Uterus (tissue), 4 donors: ENCODE data around the gene IRX2. TPM values are rescaled to one million over a fixed set of nuclear protein-coding genes. Genes with fewer than 3 reads are reported as not detected.

ENCODE experiments used
- DNase-seq, 2 donors: peaks; one replicate each; pipeline ENCODE4 v3.0.0-alpha.2; 2019 to 2020
- H3K27ac ChIP-seq, 2 donors: fragments of 200-600 bp; sonication (generic); 1 replicate in 1 of 2; 2 replicates in 1 of 2; pipeline ENCODE4 v1.5.1; 2016 to 2018
- H3K27me3 ChIP-seq, 2 donors: fragments of 200-600 bp; sonication (generic); one replicate each; pipeline ENCODE4 v1.5.1; 2018 to 2019; ENCODE audit warnings: control low read depth in 1 of 2
- H3K36me3 ChIP-seq, 2 donors: fragments of 200-600 bp; sonication (generic); one replicate each; pipeline ENCODE4 v1.5.1; 2019; ENCODE audit warnings: control low read depth in 1 of 2
- H3K4me1 ChIP-seq, 2 donors: fragments of 200-600 bp; sonication (generic); one replicate each; pipeline ENCODE4 v1.5.1; 2018 to 2019; ENCODE audit warnings: control low read depth in 1 of 2
- H3K4me3 ChIP-seq, 2 donors: fragments of 200-600 bp; sonication (generic); 1 replicate in 1 of 2; 2 replicates in 1 of 2; pipeline ENCODE4 v1.5.1; 2018 to 2019; ENCODE audit warnings: mild to moderate bottlenecking in 1 of 2
- H3K9me3 ChIP-seq, 2 donors: fragments of 200-600 bp; sonication (generic); one replicate each; pipeline ENCODE4 v1.5.1; 2019; ENCODE audit warnings: control low read depth in 1 of 2
- CTCF ChIP-seq, 4 experiments: fragments of 200-600 bp in 2 of 4; fragments of 450-650 bp in 2 of 4; sonication (generic) in 2 of 4; IDR thresholded peaks; one replicate each; pipeline ENCODE4 v1.5.1; 2016 to 2019; ENCODE audit warnings: antibody characterized with exemption in 4 of 4, mild to moderate bottlenecking in 2 of 4, moderate library complexity in 1 of 4
- POLR2A ChIP-seq, 2 donors: fragments of 450-650 bp; IDR thresholded peaks; one replicate each; pipeline ENCODE4 v1.6.1; 2016; ENCODE audit warnings: antibody characterized with exemption in 2 of 2, mild to moderate bottlenecking in 1 of 2, moderate library complexity in 1 of 2
- intact Hi-C: fragments of 100-400 bp; cut with DNase I; formaldehyde crosslinking; loops from one replicate; pipeline ENCODE4 v1.15.1; 2023; ENCODE audit warnings: low total_unique reads
- total RNA-seq, 4 donors: library from RNA; depleted of rRNA in 3 of 4; stranded (reverse); fragments of >200 nt in 3 of 4; gene quantifications; one replicate each; pipeline versions ENCODE4 v1.1.0 to v1.2.4, GENCODE V29; 2014 to 2023
- donor health status: DM: yes; HTN: yes; CAD: no.

IRX2 gene
- total RNA-seq, 4 donors from 2014 or later = 0.77 TPM; not detected in 3

GRCh38 chr5:2704806-2705645 is 46.5 kb downstream of the IRX2 start:
- H3K27me3 ChIP-seq = no peaks in the 10 kb centered on the region
- no peak overlapping the region for H3K4me3 ChIP-seq
- intact Hi-C loops = no loop called here
- no peaks in the 10 kb centered on the region for H3K36me3 ChIP-seq
- no peak for DNase-seq
- TF ChIP-seq POLR2A (IDR thresholded peaks at IDR 0.05) = no peak
- no peak for TF ChIP-seq CTCF (IDR thresholded peaks at IDR 0.05)
- no peaks in the 10 kb centered on the region for H3K4me1 ChIP-seq
- H3K9me3 ChIP-seq = no peaks in the 10 kb centered on the region
- no peak overlapping the region for H3K27ac ChIP-seq

- Histone ChIP-seq H3K4me3 (no peak overlapping the region), H3K27me3 (no peaks in the 10 kb centered on the region), H3K36me3 (no peaks in the 10 kb centered on the region), H3K27ac (no peak overlapping the region), H3K9me3 (no peaks in the 10 kb centered on the region), H3K4me1 (no peaks in the 10 kb centered on the region)
- intact Hi-C loops = no loop called here
- DNase-seq = no peak
- TF ChIP-seq POLR2A (IDR thresholded peaks at IDR 0.05) (no peak), CTCF (IDR thresholded peaks at IDR 0.05) (no peak)
Observed at GRCh38 chr5:2704111-2704510, 47.4 kb downstream of the IRX2 start.

GRCh38 chr5:2703615-2704014 is 47.9 kb downstream of the IRX2 start:
- no peaks in the 10 kb centered on the region for H3K27me3 ChIP-seq
- H3K4me1 ChIP-seq = no peaks in the 10 kb centered on the region
- no peaks in the 10 kb centered on the region for H3K36me3 ChIP-seq
- TF ChIP-seq CTCF (IDR thresholded peaks at IDR 0.05) (no peak), POLR2A (IDR thresholded peaks at IDR 0.05) (no peak)
- intact Hi-C loops = no loop called here
- DNase-seq = no peak
- H3K9me3 ChIP-seq = no peaks in the 10 kb centered on the region
- H3K27ac ChIP-seq = no peak overlapping the region
- no peak overlapping the region for H3K4me3 ChIP-seq

- Histone ChIP-seq H3K27me3 (no peaks in the 10 kb centered on the region), H3K36me3 (no peaks in the 10 kb centered on the region), H3K4me3 (no peak overlapping the region), H3K27ac (no peak overlapping the region), H3K9me3 (no peaks in the 10 kb centered on the region), H3K4me1 (no peaks in the 10 kb centered on the region)
- TF ChIP-seq POLR2A (IDR thresholded peaks at IDR 0.05) (no peak), CTCF (IDR thresholded peaks at IDR 0.05) (no peak)
- DNase-seq = no peak
- intact Hi-C loops = no loop called here
Observed at GRCh38 chr5:2703041-2703440, 48.4 kb downstream of the IRX2 start.

- TF ChIP-seq CTCF (IDR thresholded peaks at IDR 0.05) = no peak
- TF ChIP-seq POLR2A (IDR thresholded peaks at IDR 0.05) = no peak
- no peak overlapping the region for H3K27ac ChIP-seq
- H3K4me3 ChIP-seq = no peak overlapping the region
- H3K9me3 ChIP-seq = no peaks in the 10 kb centered on the region
- DNase-seq = no peak
- no peaks in the 10 kb centered on the region for H3K27me3 ChIP-seq
- H3K4me1 ChIP-seq = no peaks in the 10 kb centered on the region
- H3K36me3 ChIP-seq = no peaks in the 10 kb centered on the region
- intact Hi-C loops = no loop called here
Observed at GRCh38 chr5:2702096-2702879, 49.2 kb downstream of the IRX2 start.
